K562 (cell line): ENCODE results near the gene GPR15LG. TPM values are rescaled to one million over a fixed set of nuclear protein-coding genes. Genes with fewer than 3 reads are reported as not detected.

ENCODE experiments used
- BRD4 ChIP-seq: fragments of 200-600 bp; sonication (generic); IDR thresholded peaks from 2 replicates; pipeline ENCODE4 v1.6.1; 2017; ENCODE audit warnings: inconsistent platforms
- CEBPG ChIP-seq, 3 experiments: fragments of 200-800 bp in 1 of 3; sonication (Bioruptor generic) in 1 of 3; sonication (generic) in 1 of 3; formaldehyde crosslinking in 1 of 3; IDR thresholded peaks in 2 of 3; conservative IDR thresholded peaks in 1 of 3; 2 replicates each; pipeline versions ENCODE4 v1.6.1 to v1.8.0; 2016 to 2022; ENCODE audit warnings: missing compliant biosample characterization in 2 of 3, missing genetic modification characterization in 2 of 3, mild to moderate bottlenecking in 1 of 3, missing genetic modification reagents in 1 of 3
- CREM ChIP-seq: IDR thresholded peaks from 2 replicates; pipeline ENCODE4 v1.6.1; 2014; ENCODE audit warnings: antibody characterized with exemption, low read depth
- HNRNPL ChIP-seq: fragments of 200-400 bp; formaldehyde crosslinking; IDR thresholded peaks from 2 replicates; pipeline ENCODE4 v1.6.1; 2017; ENCODE audit warnings: low read depth, mild to moderate bottlenecking, low read length
- JUND ChIP-seq, 2 experiments: IDR thresholded peaks; 2 replicates in 1 of 2; 3 replicates in 1 of 2; pipeline ENCODE4 v1.6.1; 2011; ENCODE audit warnings: borderline replicate concordance in 2 of 2, low read depth in 2 of 2, low read length in 2 of 2, improper control_type of control experiment in 1 of 2, missing biosample characterization in 1 of 2, missing genetic modification characterization in 1 of 2, missing genetic modification reagents in 1 of 2
- MAFK ChIP-seq: IDR thresholded peaks from 2 replicates; pipeline ENCODE4 v1.6.1; 2011; ENCODE audit warnings: low read length, improper control_type of control experiment
- NCOA4 ChIP-seq: fragments of 450-650 bp; IDR thresholded peaks from 2 replicates; pipeline ENCODE4 v1.6.1; 2018; ENCODE audit warnings: mild to moderate bottlenecking; ENCODE audit not compliant: partially characterized antibody
- RFX5 ChIP-seq: IDR thresholded peaks from 2 replicates; pipeline ENCODE4 v1.6.1; 2011; ENCODE audit warnings: low read depth, mild to moderate bottlenecking, improper control_type of control experiment, low read length
- TARDBP ChIP-seq: fragments of 450-650 bp; IDR thresholded peaks from 2 replicates; pipeline ENCODE4 v1.6.1; 2016
- ZNF23 ChIP-seq: fragments of 250-450 bp; sonication (Bioruptor Pico); IDR thresholded peaks from 2 replicates; pipeline ENCODE4 v1.4.0; 2020; ENCODE audit warnings: mild to moderate bottlenecking
- ZNF232 ChIP-seq: sonication (generic); formaldehyde crosslinking; IDR thresholded peaks from 2 replicates; pipeline ENCODE4 v1.8.0; 2022; ENCODE audit warnings: mild to moderate bottlenecking, missing genetic modification reagents
- ZNF583 ChIP-seq: fragments of 250-450 bp; sonication (Bioruptor Pico); IDR thresholded peaks from 2 replicates; pipeline ENCODE4 v1.4.0; 2020
- polyA plus RNA-seq, 8 experiments: library from polyadenylated mRNA; depleted of rRNA in 4 of 8; stranded (reverse) in 5 of 8; unstranded in 3 of 8; fragments of >200 nt; fragmentation: Nextera tagmentation in 2 of 8; fragmentation: Illumina TruSeq in 1 of 8; extraction: Ambion mirVana in 2 of 8; extraction: Trizol in 1 of 8; gene quantifications; 2 replicates each; pipeline versions ENCODE4 v1.2.1 to v1.2.3, GENCODE V29; 2011 to 2014; ENCODE audit warnings: inconsistent platforms in 1 of 8, missing spikeins in 1 of 8
- total RNA-seq, 7 experiments: library from RNA; depleted of rRNA in 6 of 7; stranded (reverse); fragments of >200 nt in 6 of 7; fragmentation: Illumina TruSeq in 2 of 7; extraction: Trizol in 2 of 7; gene quantifications; 2 replicates each; pipeline versions ENCODE4 v1.2.1 to v1.2.3, GENCODE V29; 2011 to 2021; ENCODE audit warnings: low replicate concordance in 1 of 7
- TF ChIP-seq, protein P1 (sequence below): fragments of 450-650 bp; IDR thresholded peaks from 2 replicates; pipeline ENCODE4 v1.6.1; 2018; ENCODE audit not compliant: partially characterized antibody
- TF ChIP-seq, protein P2 (sequence below): sonication (generic); formaldehyde crosslinking; IDR thresholded peaks from 2 replicates; pipeline ENCODE4 v1.8.1; 2022; ENCODE audit warnings: missing genetic modification reagents
- TF ChIP-seq, protein P3 (sequence below): sonication (generic); formaldehyde crosslinking; IDR thresholded peaks from 2 replicates; pipeline ENCODE4 v1.8.1; 2023; ENCODE audit warnings: mild to moderate bottlenecking, missing genetic modification reagents, moderate library complexity
- TF ChIP-seq, protein P4 (sequence below): fragments of 450-650 bp; IDR thresholded peaks from one replicate; pipeline ENCODE4 v1.6.1; 2018; ENCODE audit warnings: mild to moderate bottlenecking, moderate library complexity; ENCODE audit not compliant: partially characterized antibody

GPR15LG gene
- total and polyA plus RNA-seq, 9 of the 15 experiments (the other 6 are each of a cell fraction or from before 2014, with no cell fraction given): 0.51 TPM; not detected in 8

DNA sequence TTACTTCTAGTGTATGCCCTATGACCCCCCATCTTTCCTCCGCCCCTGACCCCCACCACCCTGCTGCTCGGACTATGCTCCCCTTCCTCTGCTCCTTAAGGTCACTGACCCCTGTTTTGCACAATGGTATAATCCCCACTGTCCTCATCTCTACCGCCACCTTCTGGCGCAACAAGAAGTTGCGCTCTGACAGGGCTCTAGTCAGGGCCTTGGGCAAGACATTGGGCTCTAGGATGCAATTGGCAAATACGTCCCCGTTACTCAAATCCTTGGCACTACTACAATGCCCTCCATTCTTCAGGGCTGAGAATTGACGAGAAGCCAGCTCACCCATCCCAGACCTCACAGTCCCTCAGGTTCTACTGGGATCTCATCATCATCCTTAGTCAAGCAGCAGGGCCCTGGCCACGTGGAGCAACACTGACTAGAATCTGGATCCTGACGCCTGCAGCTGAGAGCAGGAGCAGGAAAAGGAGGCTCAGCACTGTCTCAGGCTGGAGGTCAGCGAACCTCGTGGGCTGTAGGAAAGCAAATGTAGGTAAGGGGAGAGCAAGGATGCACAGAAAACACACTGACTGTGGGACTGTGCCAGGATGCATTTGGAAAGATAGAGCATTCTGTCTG is 41.1 kb downstream of the GPR15LG start (continued):
- TF ChIP-seq, protein P1, sequence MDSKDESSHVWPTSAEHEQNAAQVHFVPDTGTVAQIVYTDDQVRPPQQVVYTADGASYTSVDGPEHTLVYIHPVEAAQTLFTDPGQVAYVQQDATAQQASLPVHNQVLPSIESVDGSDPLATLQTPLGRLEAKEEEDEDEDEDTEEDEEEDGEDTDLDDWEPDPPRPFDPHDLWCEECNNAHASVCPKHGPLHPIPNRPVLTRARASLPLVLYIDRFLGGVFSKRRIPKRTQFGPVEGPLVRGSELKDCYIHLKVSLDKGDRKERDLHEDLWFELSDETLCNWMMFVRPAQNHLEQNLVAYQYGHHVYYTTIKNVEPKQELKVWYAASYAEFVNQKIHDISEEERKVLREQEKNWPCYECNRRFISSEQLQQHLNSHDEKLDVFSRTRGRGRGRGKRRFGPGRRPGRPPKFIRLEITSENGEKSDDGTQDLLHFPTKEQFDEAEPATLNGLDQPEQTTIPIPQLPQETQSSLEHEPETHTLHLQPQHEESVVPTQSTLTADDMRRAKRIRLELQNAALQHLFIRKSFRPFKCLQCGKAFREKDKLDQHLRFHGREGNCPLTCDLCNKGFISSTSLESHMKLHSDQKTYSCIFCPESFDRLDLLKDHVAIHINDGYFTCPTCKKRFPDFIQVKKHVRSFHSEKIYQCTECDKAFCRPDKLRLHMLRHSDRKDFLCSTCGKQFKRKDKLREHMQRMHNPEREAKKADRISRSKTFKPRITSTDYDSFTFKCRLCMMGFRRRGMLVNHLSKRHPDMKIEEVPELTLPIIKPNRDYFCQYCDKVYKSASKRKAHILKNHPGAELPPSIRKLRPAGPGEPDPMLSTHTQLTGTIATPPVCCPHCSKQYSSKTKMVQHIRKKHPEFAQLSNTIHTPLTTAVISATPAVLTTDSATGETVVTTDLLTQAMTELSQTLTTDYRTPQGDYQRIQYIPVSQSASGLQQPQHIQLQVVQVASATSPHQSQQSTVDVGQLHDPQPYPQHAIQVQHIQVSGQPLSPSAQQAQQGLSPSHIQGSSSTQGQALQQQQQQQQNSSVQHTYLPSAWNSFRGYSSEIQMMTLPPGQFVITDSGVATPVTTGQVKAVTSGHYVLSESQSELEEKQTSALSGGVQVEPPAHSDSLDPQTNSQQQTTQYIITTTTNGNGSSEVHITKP: peak; percentile 98
- TF ChIP-seq NCOA4: no peak
- no peak for TF ChIP-seq RFX5
- 0 out of 2 replicates have a peak, but pooled peaks have one; percentile 31 for TF ChIP-seq CREM
- no peak for TF ChIP-seq BRD4
- TF ChIP-seq, protein P2, sequence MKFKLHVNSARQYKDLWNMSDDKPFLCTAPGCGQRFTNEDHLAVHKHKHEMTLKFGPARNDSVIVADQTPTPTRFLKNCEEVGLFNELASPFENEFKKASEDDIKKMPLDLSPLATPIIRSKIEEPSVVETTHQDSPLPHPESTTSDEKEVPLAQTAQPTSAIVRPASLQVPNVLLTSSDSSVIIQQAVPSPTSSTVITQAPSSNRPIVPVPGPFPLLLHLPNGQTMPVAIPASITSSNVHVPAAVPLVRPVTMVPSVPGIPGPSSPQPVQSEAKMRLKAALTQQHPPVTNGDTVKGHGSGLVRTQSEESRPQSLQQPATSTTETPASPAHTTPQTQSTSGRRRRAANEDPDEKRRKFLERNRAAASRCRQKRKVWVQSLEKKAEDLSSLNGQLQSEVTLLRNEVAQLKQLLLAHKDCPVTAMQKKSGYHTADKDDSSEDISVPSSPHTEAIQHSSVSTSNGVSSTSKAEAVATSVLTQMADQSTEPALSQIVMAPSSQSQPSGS (CRISPR knock-in tag): no peak
- no peak for TF ChIP-seq ZNF232 (CRISPR knock-in tag)
- TF ChIP-seq CEBPG (CRISPR knock-in tag; IDR thresholded peaks at IDR 0.05): no peak
- TF ChIP-seq CEBPG (tag; conservative IDR thresholded peaks at IDR 0.05 in 1 of 2, IDR thresholded peaks at IDR 0.05 in 1 of 2): 0 out of 4 replicates have a peak, but pooled peaks of 1 of the 2 experiments have one; percentile 15
- no peak for TF ChIP-seq HNRNPL
- no peak for TF ChIP-seq TARDBP
- TF ChIP-seq, protein P3, sequence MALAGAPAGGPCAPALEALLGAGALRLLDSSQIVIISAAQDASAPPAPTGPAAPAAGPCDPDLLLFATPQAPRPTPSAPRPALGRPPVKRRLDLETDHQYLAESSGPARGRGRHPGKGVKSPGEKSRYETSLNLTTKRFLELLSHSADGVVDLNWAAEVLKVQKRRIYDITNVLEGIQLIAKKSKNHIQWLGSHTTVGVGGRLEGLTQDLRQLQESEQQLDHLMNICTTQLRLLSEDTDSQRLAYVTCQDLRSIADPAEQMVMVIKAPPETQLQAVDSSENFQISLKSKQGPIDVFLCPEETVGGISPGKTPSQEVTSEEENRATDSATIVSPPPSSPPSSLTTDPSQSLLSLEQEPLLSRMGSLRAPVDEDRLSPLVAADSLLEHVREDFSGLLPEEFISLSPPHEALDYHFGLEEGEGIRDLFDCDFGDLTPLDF (CRISPR knock-in tag): no peak
- no peak for TF ChIP-seq ZNF583 (CRISPR knock-in tag)
- TF ChIP-seq, protein P4, sequence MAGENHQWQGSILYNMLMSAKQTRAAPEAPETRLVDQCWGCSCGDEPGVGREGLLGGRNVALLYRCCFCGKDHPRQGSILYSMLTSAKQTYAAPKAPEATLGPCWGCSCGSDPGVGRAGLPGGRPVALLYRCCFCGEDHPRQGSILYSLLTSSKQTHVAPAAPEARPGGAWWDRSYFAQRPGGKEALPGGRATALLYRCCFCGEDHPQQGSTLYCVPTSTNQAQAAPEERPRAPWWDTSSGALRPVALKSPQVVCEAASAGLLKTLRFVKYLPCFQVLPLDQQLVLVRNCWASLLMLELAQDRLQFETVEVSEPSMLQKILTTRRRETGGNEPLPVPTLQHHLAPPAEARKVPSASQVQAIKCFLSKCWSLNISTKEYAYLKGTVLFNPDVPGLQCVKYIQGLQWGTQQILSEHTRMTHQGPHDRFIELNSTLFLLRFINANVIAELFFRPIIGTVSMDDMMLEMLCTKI: no peak
- no peak for TF ChIP-seq ZNF23
- TF ChIP-seq JUND (IDR thresholded peaks at IDR 0.05; ENCODE audit: borderline replicate concordance, low read depth, low read length): peak; percentile 51; the same call in 1 of the 2 replicates
- no peak for TF ChIP-seq JUND (tag; IDR thresholded peaks at IDR 0.05; ENCODE audit: borderline replicate concordance, low read depth, low read length)
- no peak for TF ChIP-seq MAFK
